Measurements from ENCODE around the gene SLCO1B3. TPM values are rescaled to one million over a fixed set of nuclear protein-coding genes. Genes with fewer than 3 reads are reported as not detected.

The SLCO1B3 gene
- total and polyA plus RNA-seq, 4 donors, result 33.1 to 274 (median 162) TPM

DNA sequence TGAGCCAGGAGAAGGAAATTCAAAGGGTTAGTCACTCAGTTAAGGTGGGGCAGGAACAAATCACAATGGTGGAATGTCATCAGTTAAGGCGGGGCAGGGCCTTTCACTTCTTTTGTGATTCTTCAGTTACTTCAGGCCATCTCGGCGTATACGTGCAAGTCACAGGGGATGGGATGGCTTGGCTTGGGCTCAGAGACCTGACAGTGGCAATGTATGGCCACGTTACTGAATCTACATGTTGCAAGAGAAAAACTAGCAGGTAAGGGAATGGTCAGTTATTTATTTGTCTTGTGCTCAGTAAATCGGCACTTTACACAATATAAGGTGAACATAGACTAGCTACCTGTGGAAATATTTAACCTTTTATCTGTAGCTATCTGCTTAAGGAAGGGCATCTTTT, 11.9 kb downstream of the SLCO1B3 start:
- no peak overlapping the region for H3K4me3 ChIP-seq (ENCODE audit: low read depth in 1 of 3, low read length in 3 of 3)
- DNase-seq (ENCODE audit: low spot score), result no peak
- H3K36me3 ChIP-seq (ENCODE audit: control insufficient read depth in 4 of 4, insufficient read depth in 3 of 4, low read depth in 1 of 4, low read length in 3 of 4), result no peaks in the 10 kb centered on the region
- no peaks in the 10 kb centered on the region for H3K9me3 ChIP-seq (ENCODE audit: control insufficient read depth in 4 of 4, low read length in 3 of 4)
- H3K27ac ChIP-seq (ENCODE audit: low read depth in 1 of 2, low read length in 2 of 2), result no peak overlapping the region
- H3K27me3 ChIP-seq (ENCODE audit: control insufficient read depth in 4 of 4, insufficient read depth in 4 of 4, low read length in 3 of 4), result no peaks in the 10 kb centered on the region
- TF ChIP-seq FOXA1 (IDR thresholded peaks at IDR 0.05) (no peak), NR2F2 (IDR thresholded peaks at IDR 0.05) (no peak), RXRA (IDR thresholded peaks at IDR 0.05) (no peak), TAF1 (conservative IDR thresholded peaks at IDR 0.05) (no peak)
- TF ChIP-seq, protein P1, sequence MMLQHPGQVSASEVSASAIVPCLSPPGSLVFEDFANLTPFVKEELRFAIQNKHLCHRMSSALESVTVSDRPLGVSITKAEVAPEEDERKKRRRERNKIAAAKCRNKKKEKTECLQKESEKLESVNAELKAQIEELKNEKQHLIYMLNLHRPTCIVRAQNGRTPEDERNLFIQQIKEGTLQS (IDR thresholded peaks at IDR 0.05), result no peak
- H3K9ac ChIP-seq (ENCODE audit: low read depth in 1 of 2, low read length in 2 of 2), result no peak overlapping the region
- 78% methylated on average over 6 of the region's 6 CpGs for WGBS
- peaks cover 0 to 1% (median 0%) of the 10 kb centered on the region in 4 donors for H3K4me1 ChIP-seq (ENCODE audit: control insufficient read depth in 4 of 4, insufficient read depth in 4 of 4, low read length in 3 of 4)

DNA sequence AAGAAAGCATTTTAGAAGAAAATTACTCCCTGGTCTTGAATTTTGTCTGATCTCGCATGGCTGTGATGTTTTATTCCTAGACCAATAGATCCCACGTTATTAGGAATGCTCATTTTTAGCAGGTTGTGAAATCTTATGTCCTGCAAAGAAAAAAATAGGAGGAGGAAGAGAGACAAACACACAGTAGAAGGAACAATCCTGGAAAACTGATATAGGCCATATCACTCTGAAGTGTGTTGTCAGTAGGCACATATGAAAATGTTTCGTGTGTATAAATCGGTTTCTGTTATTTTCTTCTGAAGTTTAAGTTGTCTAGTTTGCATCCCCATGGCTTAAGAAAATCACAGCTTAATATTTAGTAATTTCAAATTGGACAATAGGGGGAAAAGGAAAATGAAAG, 12.4 kb downstream of the SLCO1B3 start:
- WGBS, result 64% methylated on average over 4 of the region's 4 CpGs
- H3K27me3 ChIP-seq (ENCODE audit: control insufficient read depth in 4 of 4, insufficient read depth in 4 of 4, low read length in 3 of 4), result no peaks in the 10 kb centered on the region
- no peak overlapping the region for H3K27ac ChIP-seq (ENCODE audit: low read depth in 1 of 2, low read length in 2 of 2)
- peaks cover 0 to 1% (median 0%) of the 10 kb centered on the region in 4 donors for H3K4me1 ChIP-seq (ENCODE audit: control insufficient read depth in 4 of 4, insufficient read depth in 4 of 4, low read length in 3 of 4)
- H3K9ac ChIP-seq (ENCODE audit: low read depth in 1 of 2, low read length in 2 of 2), result no peak overlapping the region
- no peaks in the 10 kb centered on the region for H3K36me3 ChIP-seq (ENCODE audit: control insufficient read depth in 4 of 4, insufficient read depth in 3 of 4, low read depth in 1 of 4, low read length in 3 of 4)
- no peak for TF ChIP-seq EGR1 (IDR thresholded peaks at IDR 0.05; ENCODE audit: low read depth in 2 of 2)
- TF ChIP-seq RXRA (IDR thresholded peaks at IDR 0.05), result no peak
- TF ChIP-seq SP1 (IDR thresholded peaks at IDR 0.05), result no peak
- no peak for TF ChIP-seq GABPA (IDR thresholded peaks at IDR 0.05 in 1 of 2, conservative IDR thresholded peaks at IDR 0.05 in 1 of 2)
- TF ChIP-seq, protein P2, sequence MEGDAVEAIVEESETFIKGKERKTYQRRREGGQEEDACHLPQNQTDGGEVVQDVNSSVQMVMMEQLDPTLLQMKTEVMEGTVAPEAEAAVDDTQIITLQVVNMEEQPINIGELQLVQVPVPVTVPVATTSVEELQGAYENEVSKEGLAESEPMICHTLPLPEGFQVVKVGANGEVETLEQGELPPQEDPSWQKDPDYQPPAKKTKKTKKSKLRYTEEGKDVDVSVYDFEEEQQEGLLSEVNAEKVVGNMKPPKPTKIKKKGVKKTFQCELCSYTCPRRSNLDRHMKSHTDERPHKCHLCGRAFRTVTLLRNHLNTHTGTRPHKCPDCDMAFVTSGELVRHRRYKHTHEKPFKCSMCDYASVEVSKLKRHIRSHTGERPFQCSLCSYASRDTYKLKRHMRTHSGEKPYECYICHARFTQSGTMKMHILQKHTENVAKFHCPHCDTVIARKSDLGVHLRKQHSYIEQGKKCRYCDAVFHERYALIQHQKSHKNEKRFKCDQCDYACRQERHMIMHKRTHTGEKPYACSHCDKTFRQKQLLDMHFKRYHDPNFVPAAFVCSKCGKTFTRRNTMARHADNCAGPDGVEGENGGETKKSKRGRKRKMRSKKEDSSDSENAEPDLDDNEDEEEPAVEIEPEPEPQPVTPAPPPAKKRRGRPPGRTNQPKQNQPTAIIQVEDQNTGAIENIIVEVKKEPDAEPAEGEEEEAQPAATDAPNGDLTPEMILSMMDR (IDR thresholded peaks at IDR 0.05; ENCODE audit: low read depth, low read length, missing input control), result no peak
- TF ChIP-seq YY1 (IDR thresholded peaks at IDR 0.05), result no peak
- TF ChIP-seq HNF4A (conservative IDR thresholded peaks at IDR 0.05), result no peak
- TF ChIP-seq HNF4G (IDR thresholded peaks at IDR 0.05), result no peak
- TF ChIP-seq, protein P3, sequence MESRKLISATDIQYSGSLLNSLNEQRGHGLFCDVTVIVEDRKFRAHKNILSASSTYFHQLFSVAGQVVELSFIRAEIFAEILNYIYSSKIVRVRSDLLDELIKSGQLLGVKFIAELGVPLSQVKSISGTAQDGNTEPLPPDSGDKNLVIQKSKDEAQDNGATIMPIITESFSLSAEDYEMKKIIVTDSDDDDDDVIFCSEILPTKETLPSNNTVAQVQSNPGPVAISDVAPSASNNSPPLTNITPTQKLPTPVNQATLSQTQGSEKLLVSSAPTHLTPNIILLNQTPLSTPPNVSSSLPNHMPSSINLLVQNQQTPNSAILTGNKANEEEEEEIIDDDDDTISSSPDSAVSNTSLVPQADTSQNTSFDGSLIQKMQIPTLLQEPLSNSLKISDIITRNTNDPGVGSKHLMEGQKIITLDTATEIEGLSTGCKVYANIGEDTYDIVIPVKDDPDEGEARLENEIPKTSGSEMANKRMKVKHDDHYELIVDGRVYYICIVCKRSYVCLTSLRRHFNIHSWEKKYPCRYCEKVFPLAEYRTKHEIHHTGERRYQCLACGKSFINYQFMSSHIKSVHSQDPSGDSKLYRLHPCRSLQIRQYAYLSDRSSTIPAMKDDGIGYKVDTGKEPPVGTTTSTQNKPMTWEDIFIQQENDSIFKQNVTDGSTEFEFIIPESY (IDR thresholded peaks at IDR 0.05), result no peak
- TF ChIP-seq FOXA2 (IDR thresholded peaks at IDR 0.05), result no peak
- TF ChIP-seq, protein P1 (IDR thresholded peaks at IDR 0.05), result no peak
- TF ChIP-seq JUND (IDR thresholded peaks at IDR 0.05), result no peak
- TF ChIP-seq, protein P4, sequence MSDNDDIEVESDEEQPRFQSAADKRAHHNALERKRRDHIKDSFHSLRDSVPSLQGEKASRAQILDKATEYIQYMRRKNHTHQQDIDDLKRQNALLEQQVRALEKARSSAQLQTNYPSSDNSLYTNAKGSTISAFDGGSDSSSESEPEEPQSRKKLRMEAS (IDR thresholded peaks at IDR 0.05), result no peak
- TF ChIP-seq, protein P5, sequence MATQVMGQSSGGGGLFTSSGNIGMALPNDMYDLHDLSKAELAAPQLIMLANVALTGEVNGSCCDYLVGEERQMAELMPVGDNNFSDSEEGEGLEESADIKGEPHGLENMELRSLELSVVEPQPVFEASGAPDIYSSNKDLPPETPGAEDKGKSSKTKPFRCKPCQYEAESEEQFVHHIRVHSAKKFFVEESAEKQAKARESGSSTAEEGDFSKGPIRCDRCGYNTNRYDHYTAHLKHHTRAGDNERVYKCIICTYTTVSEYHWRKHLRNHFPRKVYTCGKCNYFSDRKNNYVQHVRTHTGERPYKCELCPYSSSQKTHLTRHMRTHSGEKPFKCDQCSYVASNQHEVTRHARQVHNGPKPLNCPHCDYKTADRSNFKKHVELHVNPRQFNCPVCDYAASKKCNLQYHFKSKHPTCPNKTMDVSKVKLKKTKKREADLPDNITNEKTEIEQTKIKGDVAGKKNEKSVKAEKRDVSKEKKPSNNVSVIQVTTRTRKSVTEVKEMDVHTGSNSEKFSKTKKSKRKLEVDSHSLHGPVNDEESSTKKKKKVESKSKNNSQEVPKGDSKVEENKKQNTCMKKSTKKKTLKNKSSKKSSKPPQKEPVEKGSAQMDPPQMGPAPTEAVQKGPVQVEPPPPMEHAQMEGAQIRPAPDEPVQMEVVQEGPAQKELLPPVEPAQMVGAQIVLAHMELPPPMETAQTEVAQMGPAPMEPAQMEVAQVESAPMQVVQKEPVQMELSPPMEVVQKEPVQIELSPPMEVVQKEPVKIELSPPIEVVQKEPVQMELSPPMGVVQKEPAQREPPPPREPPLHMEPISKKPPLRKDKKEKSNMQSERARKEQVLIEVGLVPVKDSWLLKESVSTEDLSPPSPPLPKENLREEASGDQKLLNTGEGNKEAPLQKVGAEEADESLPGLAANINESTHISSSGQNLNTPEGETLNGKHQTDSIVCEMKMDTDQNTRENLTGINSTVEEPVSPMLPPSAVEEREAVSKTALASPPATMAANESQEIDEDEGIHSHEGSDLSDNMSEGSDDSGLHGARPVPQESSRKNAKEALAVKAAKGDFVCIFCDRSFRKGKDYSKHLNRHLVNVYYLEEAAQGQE (IDR thresholded peaks at IDR 0.05), result no peak
- TF ChIP-seq FOXA1 (IDR thresholded peaks at IDR 0.05), result no peak
- TF ChIP-seq RAD21 (IDR thresholded peaks at IDR 0.05), result no peak
- TF ChIP-seq TAF1 (conservative IDR thresholded peaks at IDR 0.05), result no peak
- no peak for TF ChIP-seq NR2F2 (IDR thresholded peaks at IDR 0.05)
- no peaks in the 10 kb centered on the region for H3K9me3 ChIP-seq (ENCODE audit: control insufficient read depth in 4 of 4, low read length in 3 of 4)
- H3K4me3 ChIP-seq (ENCODE audit: low read depth in 1 of 3, low read length in 3 of 3), result no peak overlapping the region
- DNase-seq (ENCODE audit: low spot score), result no peak
